Progenitor cell of endocrine pancreas (in vitro differentiated cells): ENCODE results near the gene SGK2. TPM values are rescaled to one million over a fixed set of nuclear protein-coding genes. Genes with fewer than 3 reads are reported as not detected.
A peak's percentile ranks its signal among the peaks of the same experiment; 100 is the strongest.

Experiments
- DNase-seq: peaks from one replicate; pipeline ENCODE4 v3.0.0; 2021; ENCODE audit warnings: low spot score; ENCODE audit not compliant: unreplicated experiment
- H3K27ac Mint-ChIP-seq: 2 replicates; pipeline ENCODE4 v1.8.0; 2021; ENCODE audit warnings: mild to moderate bottlenecking, moderate library complexity, mixed read lengths
- H3K27me3 Mint-ChIP-seq: 2 replicates; pipeline ENCODE4 v1.8.0; 2021; ENCODE audit warnings: mixed read lengths
- H3K36me3 Mint-ChIP-seq: 2 replicates; pipeline ENCODE4 v1.8.0; 2022; ENCODE audit warnings: mixed read lengths; ENCODE audit not compliant: insufficient read depth
- H3K4me1 Mint-ChIP-seq: 2 replicates; pipeline ENCODE4 v1.8.0; 2021; ENCODE audit warnings: low read depth, mixed read lengths
- H3K4me3 Mint-ChIP-seq: 2 replicates; pipeline ENCODE4 v1.8.0; 2021; ENCODE audit warnings: low read depth, mild to moderate bottlenecking, moderate library complexity, mixed read lengths
- H3K9me3 Mint-ChIP-seq: 2 replicates; pipeline ENCODE4 v1.8.0; 2021; ENCODE audit warnings: low read depth, mixed read lengths
- CTCF ChIP-seq: fragments of 200-600 bp; sonication (generic); IDR thresholded peaks from one replicate; pipeline ENCODE4 v1.5.0; 2021; ENCODE audit warnings: antibody characterized with exemption, mild to moderate bottlenecking; ENCODE audit not compliant: unreplicated experiment
- total RNA-seq: library from RNA; stranded (reverse); gene quantifications from 2 replicates; pipeline ENCODE4 v1.2.1, GENCODE V29; 2021

Gene SGK2
- total RNA-seq, 1 donor from 2014 or later, result 8.9 TPM

GRCh38 chr20:43515628-43516027, 43.2 kb upstream of the SGK2 start:
- no peak for DNase-seq
- H3K4me1 Mint-ChIP-seq, result peaks cover 2% of the 10 kb centered on the region
- H3K27me3 Mint-ChIP-seq, result no peaks in the 10 kb centered on the region
- H3K27ac Mint-ChIP-seq, result no peak overlapping the region
- peak overlapping the region; percentile 96 for H3K4me3 Mint-ChIP-seq
- H3K36me3 Mint-ChIP-seq, result peaks cover 11% of the 10 kb centered on the region
- no peaks in the 10 kb centered on the region for H3K9me3 Mint-ChIP-seq
- TF ChIP-seq CTCF, result no peak

GRCh38 chr20:43516251-43516824, 42.5 kb upstream of the SGK2 start:
- peaks cover 12% of the 10 kb centered on the region for H3K36me3 Mint-ChIP-seq
- no peaks in the 10 kb centered on the region for H3K27me3 Mint-ChIP-seq
- H3K4me3 Mint-ChIP-seq, result no peak overlapping the region
- TF ChIP-seq CTCF, result no peak
- peaks cover 2% of the 10 kb centered on the region for H3K4me1 Mint-ChIP-seq
- no peak overlapping the region for H3K27ac Mint-ChIP-seq
- H3K9me3 Mint-ChIP-seq, result no peaks in the 10 kb centered on the region
- no peak for DNase-seq

- no peak for TF ChIP-seq CTCF
- Mint-ChIP-seq H3K36me3 (peaks cover 14% of the 10 kb centered on the region), H3K9me3 (no peaks in the 10 kb centered on the region), H3K4me1 (peaks cover 2% of the 10 kb centered on the region), H3K27me3 (no peaks in the 10 kb centered on the region), H3K4me3 (no peak overlapping the region), H3K27ac (no peak overlapping the region)
- DNase-seq, result no peak
Observed at GRCh38 chr20:43520074-43520630, 38.7 kb upstream of the SGK2 start.

- DNase-seq, result no peak
- peaks cover 6% of the 10 kb centered on the region for H3K36me3 Mint-ChIP-seq
- H3K4me3 Mint-ChIP-seq, result no peak overlapping the region
- no peaks in the 10 kb centered on the region for H3K9me3 Mint-ChIP-seq
- no peaks in the 10 kb centered on the region for H3K4me1 Mint-ChIP-seq
- H3K27me3 Mint-ChIP-seq, result no peaks in the 10 kb centered on the region
- no peak for TF ChIP-seq CTCF
- H3K27ac Mint-ChIP-seq, result no peak overlapping the region
Observed at GRCh38 chr20:43525021-43525420, 33.8 kb upstream of the SGK2 start.

GRCh38 chr20:43528258-43528875, 30.5 kb upstream of the SGK2 start:
- no peaks in the 10 kb centered on the region for H3K9me3 Mint-ChIP-seq

More at GRCh38 chr20:43528258-43528875, 30.5 kb upstream of the SGK2 start:
- peak overlapping the region; percentile 10 for H3K27ac Mint-ChIP-seq
- H3K4me3 Mint-ChIP-seq, result no peak overlapping the region
- no peaks in the 10 kb centered on the region for H3K4me1 Mint-ChIP-seq
- H3K36me3 Mint-ChIP-seq, result peaks cover 1% of the 10 kb centered on the region
- H3K27me3 Mint-ChIP-seq, result no peaks in the 10 kb centered on the region
- no peak for TF ChIP-seq CTCF
- no peak for DNase-seq
